OCI-LY1 (cell line): ENCODE data around the gene NUP50.

Experiments used
- EZH2 ChIP-seq: fragments of 200-600 bp; sonication (generic), shearing (Covaris generic); IDR thresholded peaks from 2 replicates; pipeline ENCODE4 v1.8.0; 2017; ENCODE audit warnings: borderline replicate concordance, mixed run types, mild to moderate bottlenecking, antibody characterized with exemption, low read length, moderate library complexity, mixed read lengths
- TF ChIP-seq, protein P1 (sequence below): fragments of 200-600 bp; sonication (generic), shearing (Covaris generic); IDR thresholded peaks from 2 replicates; pipeline ENCODE4 v1.5.1; 2017; ENCODE audit warnings: mild to moderate bottlenecking, antibody characterized with exemption, low read length, moderate library complexity, mixed read lengths

DNA sequence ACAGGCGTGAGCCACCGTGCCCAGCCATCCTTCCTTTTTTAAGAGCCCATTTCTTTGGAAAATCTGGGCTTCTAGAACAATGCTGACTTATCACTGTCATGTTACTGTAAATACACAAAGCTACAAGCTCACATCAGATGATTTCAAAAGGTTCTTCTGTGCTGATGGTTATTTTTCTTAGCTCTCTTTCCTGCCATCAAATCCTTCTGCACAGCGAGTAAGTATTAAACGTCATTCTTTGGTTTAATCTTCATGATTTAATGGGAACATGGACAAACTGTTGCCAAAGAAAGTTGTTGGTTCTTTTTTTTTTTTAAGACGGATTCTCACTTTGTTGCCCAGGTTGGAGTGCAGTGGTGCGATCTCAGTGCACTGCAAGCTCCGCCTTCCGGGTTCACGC is 43.3 kb upstream of the NUP50 start:
- TF ChIP-seq, protein P1, sequence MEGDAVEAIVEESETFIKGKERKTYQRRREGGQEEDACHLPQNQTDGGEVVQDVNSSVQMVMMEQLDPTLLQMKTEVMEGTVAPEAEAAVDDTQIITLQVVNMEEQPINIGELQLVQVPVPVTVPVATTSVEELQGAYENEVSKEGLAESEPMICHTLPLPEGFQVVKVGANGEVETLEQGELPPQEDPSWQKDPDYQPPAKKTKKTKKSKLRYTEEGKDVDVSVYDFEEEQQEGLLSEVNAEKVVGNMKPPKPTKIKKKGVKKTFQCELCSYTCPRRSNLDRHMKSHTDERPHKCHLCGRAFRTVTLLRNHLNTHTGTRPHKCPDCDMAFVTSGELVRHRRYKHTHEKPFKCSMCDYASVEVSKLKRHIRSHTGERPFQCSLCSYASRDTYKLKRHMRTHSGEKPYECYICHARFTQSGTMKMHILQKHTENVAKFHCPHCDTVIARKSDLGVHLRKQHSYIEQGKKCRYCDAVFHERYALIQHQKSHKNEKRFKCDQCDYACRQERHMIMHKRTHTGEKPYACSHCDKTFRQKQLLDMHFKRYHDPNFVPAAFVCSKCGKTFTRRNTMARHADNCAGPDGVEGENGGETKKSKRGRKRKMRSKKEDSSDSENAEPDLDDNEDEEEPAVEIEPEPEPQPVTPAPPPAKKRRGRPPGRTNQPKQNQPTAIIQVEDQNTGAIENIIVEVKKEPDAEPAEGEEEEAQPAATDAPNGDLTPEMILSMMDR = no peak
- no peak for TF ChIP-seq EZH2
